ENCODE measurements around the gene ABCF1. TPM values are rescaled to one million over a fixed set of nuclear protein-coding genes. Genes with fewer than 3 reads are reported as not detected.

Gene ABCF1
- total and polyA plus RNA-seq, 9 of the 15 experiments (the other 6 are each of a cell fraction or from before 2014, with no cell fraction given): 41.6 to 193 (median 102) TPM

- TF ChIP-seq ARID3A (IDR thresholded peaks at IDR 0.05; ENCODE audit: borderline replicate concordance, low read depth, low read length) (no peak), SIRT6 (IDR thresholded peaks at IDR 0.05; ENCODE audit: low read depth, low read length) (no peak), ZFPM2 (CRISPR knock-in tag; IDR thresholded peaks at IDR 0.05) (no peak)
Measured at GRCh38 chr6:30611150-30611855, 40.1 kb downstream of the ABCF1 start (continued).

DNA sequence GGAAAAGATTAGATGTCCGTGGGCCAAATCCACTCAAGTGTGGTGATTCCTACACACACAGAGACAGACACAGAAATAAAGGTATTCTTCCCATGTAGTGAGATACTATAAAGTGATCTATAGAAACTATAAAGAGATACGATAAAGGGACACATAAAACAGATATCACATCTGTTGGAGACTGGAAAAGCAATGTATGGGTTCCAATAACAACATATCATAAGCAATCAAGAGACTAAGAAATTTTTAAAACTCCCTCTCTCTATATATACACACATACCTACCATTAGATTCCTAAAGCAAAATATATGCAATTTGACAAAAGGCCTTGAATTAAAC lies 40.6 kb downstream of the ABCF1 start:
- DNase-seq (ENCODE audit: extremely low read depth in 1 of 4, low spot score in 3 of 4) (no peak), FAIRE-seq (no peak), ATAC-seq (no peak)
- Histone ChIP-seq H3K27me3 (ENCODE audit: control insufficient read depth in 2 of 2, insufficient read depth in 2 of 2, low read length in 2 of 2) (no peaks in the 10 kb centered on the region), H3K79me2 (ENCODE audit: control insufficient read depth, insufficient read depth, low read length) (peaks cover 71% of the 10 kb centered on the region), H3K4me2 (ENCODE audit: insufficient read depth, low read length) (no peak overlapping the region), H3K9me1 (ENCODE audit: control insufficient read depth, insufficient read depth, low read length) (no peaks in the 10 kb centered on the region), H4K20me1 (replicated peaks; ENCODE audit: control insufficient read depth, insufficient read depth, low read length) (peaks cover 6% of the 10 kb centered on the region; the same call in 1 of the 2 replicates), H2AFZ (ENCODE audit: low read depth, low read length) (no peak overlapping the region), H3K9me3 (replicated peaks; ENCODE audit: control insufficient read depth, insufficient read depth, low read depth, low read length) (no peaks in the 10 kb centered on the region), H3K4me1 (replicated peaks in 1 of 2; ENCODE audit: control insufficient read depth in 2 of 2, insufficient read depth in 2 of 2, low read length in 2 of 2) (peaks cover 0 to 21% of the 10 kb centered on the region in 2 experiments; a peak in 3 of 5 replicates), H3K4me3 (no peak overlapping the region), H3K36me3 (ENCODE audit: control insufficient read depth, insufficient read depth, low read length) (peaks cover 87% of the 10 kb centered on the region), H3K27ac (ENCODE audit: extremely low read depth, low read depth, low read length) (no peak overlapping the region), H3K9ac (ENCODE audit: insufficient read depth in 1 of 2, low read depth in 2 of 2, low read length in 2 of 2) (no peak overlapping the region)
- 74% methylated on average over 2 of the region's 2 CpGs for WGBS (ENCODE audit: insufficient coverage, low coverage, missing lambda C conversion rate)
- intact Hi-C loops (cut with micrococcal nuclease) (no loop called here), in situ Hi-C loops (cut with MboI) (no loop called here)
- no peak for TF ChIP-seq CTBP1 (IDR thresholded peaks at IDR 0.05; ENCODE audit: borderline replicate concordance)
- TF ChIP-seq, protein P1, sequence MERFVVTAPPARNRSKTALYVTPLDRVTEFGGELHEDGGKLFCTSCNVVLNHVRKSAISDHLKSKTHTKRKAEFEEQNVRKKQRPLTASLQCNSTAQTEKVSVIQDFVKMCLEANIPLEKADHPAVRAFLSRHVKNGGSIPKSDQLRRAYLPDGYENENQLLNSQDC (CRISPR knock-in tag; IDR thresholded peaks at IDR 0.05): no peak
- no peak for TF ChIP-seq NR2C2 (CRISPR knock-in tag; IDR thresholded peaks at IDR 0.05)
- no peak for TF ChIP-seq NR2C2 (tag; IDR thresholded peaks at IDR 0.05)
- POLR2A ChIA-PET: interaction anchor here (1.0 to 4.8 kb wide), 8 partner anchors 11 to 80 kb away, joined by 3 to 310 read pairs (median 10); partner anchors contain the start of genes ABCF1 and DHX16
- no TSS peak for BruUV-seq (replicated peaks)
- CTCF ChIA-PET (ENCODE audit: low intra/inter-chr PET ratio): no interaction called here

Measured in K562 (cell line).